GM20431 (cell line): ENCODE measurements around the gene KCNIP4.

Experiments
- in situ Hi-C: fragments of 300-500 bp; cut with MseI, MboI; formaldehyde crosslinking; loops from one replicate; pipeline ENCODE4 v1.15.0; 2020; ENCODE audit warnings: low sequenced_read_pairs; ENCODE audit not compliant: unreplicated experiment

Gene KCNIP4

DNA sequence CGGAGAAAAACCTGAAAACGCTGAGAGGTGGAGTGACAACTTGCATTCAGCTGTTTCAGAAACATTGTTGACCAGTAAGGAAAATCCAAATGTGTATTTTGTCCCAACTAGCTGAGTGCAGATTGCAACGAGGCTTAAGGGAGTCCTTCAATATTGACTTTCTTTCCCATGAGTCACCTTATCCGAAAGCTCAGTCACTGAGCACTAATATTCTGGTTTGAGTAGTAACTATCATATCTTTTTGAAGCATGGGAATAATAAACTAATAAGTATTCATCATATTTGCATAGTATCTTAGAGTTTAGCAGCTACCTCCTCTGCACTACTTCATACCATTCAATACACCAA is 644.1 kb downstream of the KCNIP4 start:
- in situ Hi-C loops, result no loop called here

DNA sequence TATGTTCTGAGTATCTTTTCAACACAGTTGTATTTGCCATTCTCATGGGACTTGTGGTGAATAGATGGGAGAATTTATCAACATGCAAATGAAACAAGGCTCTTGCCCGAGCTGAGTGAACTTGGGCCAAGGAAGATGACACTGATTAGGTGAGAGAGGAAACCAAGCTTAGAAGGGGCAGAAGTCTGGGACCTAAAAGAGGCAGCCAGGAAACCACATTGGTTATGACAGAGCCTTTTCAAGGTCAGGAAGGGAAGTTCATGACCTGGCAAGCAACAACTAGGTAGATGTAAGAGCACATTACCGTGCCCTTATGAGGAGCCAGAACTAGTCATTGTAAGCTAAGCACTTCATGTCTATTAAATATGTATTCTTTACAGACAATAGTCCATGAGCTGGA is 658.0 kb downstream of the KCNIP4 start:
- in situ Hi-C loops, result no loop called here

DNA sequence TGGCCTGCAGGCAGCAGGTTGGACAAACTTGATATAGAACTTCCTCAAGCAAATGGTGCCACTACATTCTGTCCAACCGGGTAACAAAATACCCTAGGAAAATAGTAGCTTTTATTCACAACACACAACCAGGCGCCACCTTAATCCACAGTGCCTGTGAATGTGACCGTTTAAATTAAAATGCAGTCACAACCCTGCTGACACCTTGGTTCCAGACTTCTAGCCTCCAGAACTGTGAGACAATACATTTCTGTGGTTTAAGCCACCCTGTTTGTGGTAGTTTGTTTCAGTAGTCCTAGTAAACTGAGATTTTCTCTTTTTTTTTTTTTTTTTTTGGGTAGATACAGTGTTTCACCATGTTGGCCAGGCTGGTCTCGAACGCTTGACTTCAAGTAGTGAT is 672.5 kb downstream of the KCNIP4 start:
- in situ Hi-C loops, result no loop called here

DNA sequence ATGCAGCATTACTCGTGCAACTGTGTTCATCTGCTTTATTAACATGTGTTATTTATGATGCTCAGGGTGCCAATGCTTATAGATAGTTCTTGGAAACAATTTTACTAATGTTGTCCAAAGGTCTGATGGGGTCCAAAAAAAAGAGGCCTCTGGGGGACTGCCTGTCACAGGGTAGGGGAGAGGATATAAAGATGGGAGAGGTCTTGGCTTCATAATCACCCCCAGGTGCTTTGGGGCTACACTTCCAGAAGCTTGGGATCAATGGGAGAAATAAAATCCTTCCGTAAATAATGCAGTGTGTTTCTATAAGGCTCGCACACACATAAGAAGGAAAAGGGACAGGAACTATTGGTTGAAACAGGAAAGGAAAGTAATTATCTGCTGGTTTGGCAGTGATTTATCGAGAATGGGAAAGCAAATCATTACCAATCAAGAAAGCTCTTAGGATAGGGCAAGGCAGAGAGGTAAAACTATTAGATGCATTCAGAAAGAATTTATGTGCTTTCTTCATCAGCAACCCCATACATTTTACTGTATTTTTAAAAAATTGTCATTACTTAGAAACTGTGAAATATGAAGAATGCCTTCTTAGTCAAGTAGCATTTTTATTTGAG is 677.0 kb downstream of the KCNIP4 start:
- in situ Hi-C loops, result no loop called here

- in situ Hi-C loops, result no loop called here
These were observed 700.2 kb downstream of the KCNIP4 start for GRCh38 chr4:21248331-21248730.

DNA sequence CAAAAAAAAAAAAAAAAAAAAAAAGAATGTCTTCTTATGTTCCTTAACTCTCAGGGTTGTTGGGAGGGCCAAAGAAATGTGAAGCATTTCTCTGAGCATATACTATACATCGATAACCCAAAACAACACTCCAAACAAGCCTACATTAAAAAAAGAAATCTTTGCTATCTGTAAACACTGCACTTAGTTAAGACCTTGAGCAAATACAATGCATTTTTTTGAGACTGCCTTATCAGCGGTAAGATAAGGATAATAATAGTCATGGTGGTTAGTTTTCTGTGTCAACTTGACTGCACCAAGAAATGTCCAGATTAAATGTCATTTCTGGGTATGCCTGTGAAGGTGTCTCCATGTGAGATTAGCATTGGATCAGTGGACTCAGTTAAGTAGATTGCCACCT is 706.4 kb downstream of the KCNIP4 start:
- in situ Hi-C loops, result no loop called here

DNA sequence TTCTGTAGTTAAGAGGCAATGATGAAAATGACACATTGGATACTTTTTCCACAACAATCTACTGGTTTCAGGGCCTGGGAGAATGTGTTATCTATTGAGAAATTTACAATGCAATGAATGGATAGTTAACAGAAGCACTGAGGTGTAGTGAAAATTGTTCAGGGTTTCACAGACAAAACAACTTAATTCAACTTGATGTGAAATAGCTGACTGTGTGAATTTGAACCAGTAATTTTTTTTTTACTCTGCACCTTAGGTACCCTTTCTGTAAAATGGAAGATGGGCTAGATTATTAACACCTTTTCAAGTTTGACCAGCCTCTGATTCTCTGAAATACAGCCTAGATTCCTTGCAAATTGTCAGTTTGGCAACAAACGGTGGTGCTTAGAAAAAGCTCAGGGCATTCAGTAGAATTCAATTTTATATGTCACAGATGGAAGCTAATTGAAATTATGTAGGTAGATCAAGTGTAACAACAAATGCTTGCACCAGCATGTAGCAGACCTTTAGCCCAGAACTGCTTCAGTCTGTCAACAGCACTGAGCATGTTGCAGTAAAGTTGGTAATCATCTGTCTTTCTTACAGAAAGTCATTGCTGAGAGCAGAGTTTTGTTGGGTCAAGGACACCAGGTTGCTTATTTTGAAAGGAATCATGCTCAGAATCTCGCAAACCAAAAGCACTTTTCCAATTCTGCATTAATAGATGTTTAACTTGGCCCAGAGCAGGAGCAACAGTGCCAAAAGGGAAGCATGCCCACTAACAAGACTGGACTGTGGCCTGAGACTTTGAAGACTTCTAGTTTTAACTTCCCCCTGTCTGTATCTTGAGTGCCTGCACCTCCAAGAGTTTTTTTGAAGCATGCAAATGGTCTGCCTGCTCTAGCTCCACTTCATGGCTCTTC is 721.7 kb downstream of the KCNIP4 start:
- in situ Hi-C loops, result no loop called here

DNA sequence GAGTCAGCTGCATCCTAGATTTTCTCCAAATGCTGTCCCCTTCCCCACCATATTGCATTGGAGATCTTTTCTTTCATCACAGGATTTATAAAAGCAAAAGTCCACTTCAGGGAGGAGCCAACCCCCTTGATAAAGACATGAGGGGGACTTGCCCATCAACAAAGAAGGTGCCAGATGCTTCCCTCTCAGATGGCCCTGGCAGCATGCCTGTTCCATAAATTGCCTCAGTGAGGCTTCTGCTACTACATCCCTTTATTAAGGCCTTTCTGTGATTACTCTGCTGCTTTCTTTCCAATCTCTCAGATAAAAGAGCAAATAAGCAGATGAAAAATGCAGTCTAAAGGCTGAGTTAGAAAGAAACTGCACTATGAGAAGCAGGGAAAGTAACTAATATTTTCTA is 736.7 kb downstream of the KCNIP4 start:
- in situ Hi-C loops, result no loop called here

DNA sequence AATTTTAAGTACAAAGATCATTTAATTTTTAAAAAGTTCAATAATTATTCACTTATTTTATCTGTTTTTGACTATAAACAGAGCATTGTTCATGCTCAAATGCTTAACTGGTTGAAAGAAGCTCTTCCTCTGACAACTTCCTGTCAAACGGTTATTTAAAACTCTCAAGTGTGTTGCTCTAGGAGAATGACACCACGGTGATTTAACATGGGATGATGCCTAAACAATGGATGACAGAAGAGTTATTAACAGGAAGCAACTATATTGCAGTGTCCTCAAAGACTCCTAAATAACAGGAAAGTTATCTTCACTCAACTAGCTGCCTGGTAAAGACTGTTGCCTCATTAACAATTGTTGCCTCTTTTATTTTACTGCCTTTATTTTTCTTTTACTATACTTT is 738.7 kb downstream of the KCNIP4 start:
- in situ Hi-C loops, result no loop called here

GRCh38 chr4:21205821-21206531 is 742.6 kb downstream of the KCNIP4 start:
- in situ Hi-C loops, result no loop called here

GRCh38 chr4:21203416-21203815 is 745.2 kb downstream of the KCNIP4 start:
- in situ Hi-C loops, result no loop called here

GRCh38 chr4:21202959-21203358 is 745.6 kb downstream of the KCNIP4 start:
- in situ Hi-C loops, result no loop called here

DNA sequence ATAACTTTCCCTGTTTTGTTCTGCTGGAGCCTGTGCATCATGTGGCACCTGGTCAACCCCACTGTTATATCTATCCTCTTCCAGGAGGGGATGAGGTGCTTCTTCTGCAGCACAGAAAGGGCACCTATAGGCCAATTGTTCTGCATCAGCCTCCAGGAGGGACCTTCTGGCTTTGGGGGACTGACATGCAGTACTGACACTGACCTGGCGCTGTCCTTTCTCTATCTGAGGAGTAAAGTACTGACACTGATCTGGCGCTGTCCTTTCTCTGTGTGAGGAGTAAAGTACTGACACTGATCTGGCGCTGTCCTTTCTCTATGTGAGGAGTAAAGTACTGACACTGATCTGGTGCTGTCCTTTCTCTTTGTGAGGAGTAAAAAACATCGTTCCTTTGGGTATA is 749.9 kb downstream of the KCNIP4 start:
- in situ Hi-C loops, result no loop called here

- in situ Hi-C loops, result no loop called here
These were observed 752.9 kb downstream of the KCNIP4 start for GRCh38 chr4:21195682-21196081.

- in situ Hi-C loops, result no loop called here
These were observed 756.2 kb downstream of the KCNIP4 start for GRCh38 chr4:21192367-21192766.

DNA sequence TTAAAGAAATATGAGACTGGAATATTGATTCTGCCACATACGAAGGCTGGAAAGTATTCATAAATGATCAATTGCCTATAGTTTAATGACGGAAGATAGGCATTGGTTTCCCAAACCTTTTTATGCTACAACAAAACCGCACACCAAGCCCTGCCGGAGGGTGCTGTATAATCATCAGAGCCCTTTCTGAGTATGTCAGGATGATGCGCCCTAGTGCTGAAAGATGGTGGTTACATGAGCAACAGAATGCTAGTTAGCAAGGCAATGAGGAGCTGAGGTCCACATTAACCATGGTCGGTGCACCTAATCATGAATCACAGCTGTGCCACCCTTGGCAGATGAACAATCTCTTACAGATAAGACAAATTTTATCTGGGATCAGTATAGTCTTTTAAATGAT is 757.3 kb downstream of the KCNIP4 start:
- in situ Hi-C loops, result no loop called here

DNA sequence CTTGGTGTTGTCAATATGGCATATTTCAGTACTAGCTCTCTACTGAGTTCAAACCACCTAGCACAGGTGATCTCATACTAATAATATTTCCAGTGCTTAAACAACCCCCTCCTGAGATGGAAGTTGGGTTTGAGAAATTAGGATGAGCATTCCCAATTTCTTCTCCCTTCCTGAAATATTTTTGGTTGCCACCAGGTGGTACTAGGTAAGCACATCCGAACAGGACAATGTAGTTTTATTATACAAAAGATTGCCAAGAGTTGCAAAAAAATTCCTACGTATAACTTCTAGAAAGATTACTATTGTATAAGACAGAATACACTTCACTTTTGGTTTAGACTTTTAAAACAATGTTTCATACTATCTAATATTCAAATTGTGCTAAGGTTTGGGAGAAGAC is 763.8 kb downstream of the KCNIP4 start:
- in situ Hi-C loops, result no loop called here

DNA sequence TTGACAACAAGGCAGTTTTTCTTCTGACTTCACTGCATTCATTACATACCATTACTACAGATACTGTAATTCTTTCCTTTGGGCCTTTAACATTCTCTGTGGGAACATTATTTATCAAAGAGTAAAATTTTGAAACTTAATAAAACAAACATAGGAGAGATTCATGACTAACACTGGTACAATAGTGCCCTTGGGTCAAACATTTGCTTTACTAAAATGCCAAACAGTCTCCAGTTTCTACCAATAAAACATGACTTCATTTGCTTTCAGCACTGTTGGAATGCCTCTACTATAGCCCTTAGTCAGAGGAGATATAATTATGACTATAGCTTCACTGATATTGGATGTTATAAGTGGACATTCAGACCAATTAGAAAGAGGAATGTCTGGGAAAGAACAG is 766.9 kb downstream of the KCNIP4 start:
- in situ Hi-C loops, result no loop called here

DNA sequence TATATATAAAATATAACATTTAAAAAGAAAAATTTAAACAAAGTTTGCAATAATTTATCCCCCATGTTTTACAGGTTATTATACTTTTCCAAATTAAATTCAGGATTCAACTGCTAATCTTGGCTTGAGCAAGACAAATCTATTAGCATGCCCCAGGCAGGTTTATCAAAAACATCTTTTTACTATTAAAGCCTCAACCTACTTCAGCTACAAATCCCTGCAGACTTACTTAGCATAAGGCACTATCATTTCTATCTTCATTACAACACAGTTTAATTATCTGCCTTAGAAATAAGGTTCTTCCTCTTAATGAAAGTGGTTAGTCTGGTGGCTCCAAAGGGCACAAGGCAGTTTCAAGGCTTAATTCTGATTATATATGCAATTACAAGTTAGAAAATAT is 770.7 kb downstream of the KCNIP4 start:
- in situ Hi-C loops, result no loop called here

DNA sequence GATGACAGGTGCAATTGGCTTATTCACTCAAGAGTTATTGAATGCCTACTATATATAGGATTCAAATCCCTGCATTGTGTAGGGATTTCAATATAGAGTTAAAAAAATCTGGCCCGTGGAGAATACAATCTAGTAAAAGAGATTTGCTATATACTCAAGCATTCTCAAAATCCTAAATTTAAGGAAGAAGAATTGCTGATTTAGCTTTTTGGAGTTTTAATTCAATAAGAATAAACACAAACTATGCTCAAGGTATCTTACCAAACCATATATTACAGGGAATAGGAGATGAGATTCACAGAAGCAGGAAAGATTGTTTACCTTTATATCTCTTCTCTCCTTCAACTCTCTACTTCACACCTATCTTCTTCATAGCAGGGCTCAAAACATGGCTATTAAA is 771.5 kb downstream of the KCNIP4 start:
- in situ Hi-C loops, result no loop called here

- in situ Hi-C loops, result no loop called here
These were observed 780.9 kb downstream of the KCNIP4 start for GRCh38 chr4:21167711-21168110.
